SKM-1 (cell line): ENCODE measurements around the gene SUSD1.
"Not testable (repeated sequence)": the region's sequence is repeated elsewhere in the genome, so short reads cannot be mapped to it uniquely, and the experiment has no call there.

Experiments
- DNase-seq: peaks from one replicate; lab custom pipeline; 2025; ENCODE audit not compliant: unreplicated experiment; lab: John Stamatoyannopoulos, UW

Gene SUSD1

DNA sequence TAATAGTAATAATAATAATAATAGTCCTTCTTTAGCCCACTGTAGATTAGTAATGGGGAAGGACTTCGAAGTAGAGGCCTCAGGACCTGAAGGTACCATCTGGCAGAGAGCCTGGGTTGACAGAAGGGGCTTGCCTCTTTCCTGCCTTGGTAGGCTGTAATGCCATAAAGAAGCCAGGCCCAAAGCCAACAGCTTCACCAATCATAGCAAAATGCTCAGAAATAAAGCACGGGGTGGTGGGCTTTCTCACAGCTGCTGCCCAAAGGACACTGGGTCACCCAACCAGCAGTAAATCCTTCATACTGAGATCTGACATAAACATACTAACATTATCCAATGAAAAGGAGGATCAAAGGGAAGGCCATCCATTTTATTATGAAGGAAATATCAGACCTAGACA lies 70.7 kb downstream of the SUSD1 start:
- no peak for DNase-seq

DNA sequence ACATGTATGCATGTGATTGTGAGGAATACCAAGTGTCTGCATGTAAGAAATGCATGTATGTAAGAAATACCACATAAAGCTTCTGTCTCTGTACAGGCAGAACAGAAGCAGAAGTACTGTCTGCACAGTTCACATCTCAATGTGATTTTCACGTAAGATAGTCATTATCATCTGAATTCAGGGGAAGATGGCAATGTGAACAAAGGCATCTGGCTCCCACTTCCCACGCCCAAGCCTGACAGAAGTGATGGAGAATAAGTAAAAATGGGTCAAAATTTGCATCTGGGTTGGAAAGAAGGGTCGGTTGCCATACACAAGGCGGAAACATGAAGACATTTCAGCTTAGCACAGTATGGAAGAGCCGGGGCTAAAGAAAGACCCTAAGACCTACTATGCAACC lies 71.7 kb downstream of the SUSD1 start:
- no peak for DNase-seq

GRCh38 chr9:112097712-112098688 lies 77.1 kb downstream of the SUSD1 start:
- DNase-seq, result peak; percentile 4

DNA sequence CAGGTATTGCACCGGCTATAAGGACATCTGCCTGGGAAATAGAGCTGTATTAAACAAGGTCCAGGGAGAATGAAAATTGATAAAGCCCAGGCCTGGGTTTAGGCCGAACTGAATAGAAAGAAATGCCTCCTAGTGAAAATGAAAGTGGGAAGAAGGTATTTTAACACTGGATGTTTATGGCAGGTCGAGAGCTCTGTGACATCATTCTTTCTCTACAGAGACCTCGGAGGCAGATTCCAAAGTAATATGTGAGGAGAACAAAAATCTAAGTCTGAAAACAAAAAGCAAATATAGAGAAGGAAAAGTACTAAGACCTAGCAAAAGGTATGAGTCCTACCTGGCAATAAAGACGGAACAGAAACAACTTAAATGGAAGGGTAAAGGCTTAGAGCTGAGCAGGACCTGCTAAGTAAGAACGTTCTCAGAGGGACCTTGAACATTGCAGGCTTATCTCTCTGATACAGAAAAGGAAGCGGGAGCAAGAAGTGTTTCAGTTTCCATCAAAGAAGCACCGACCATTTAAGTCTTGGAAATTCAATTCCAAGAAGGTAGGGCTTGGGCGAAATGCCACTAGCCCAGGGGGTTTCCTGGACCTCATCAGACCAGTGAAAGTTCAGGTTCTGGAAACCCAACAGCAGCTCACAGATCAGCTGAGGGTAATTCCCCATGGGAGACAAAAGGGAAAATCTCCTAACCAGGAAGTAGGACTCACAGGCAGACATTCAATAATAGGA lies 80.0 kb downstream of the SUSD1 start:
- DNase-seq, result no peak

- DNase-seq, result no peak
Measured at GRCh38 chr9:112094241-112094640, 80.9 kb downstream of the SUSD1 start.

- no peak for DNase-seq
Measured at GRCh38 chr9:112093870-112094216, 81.3 kb downstream of the SUSD1 start.

GRCh38 chr9:112093147-112093869 lies 81.8 kb downstream of the SUSD1 start:
- no peak for DNase-seq

GRCh38 chr9:112091810-112092209 lies 83.3 kb downstream of the SUSD1 start:
- no peak for DNase-seq

- no peak for DNase-seq
Measured at GRCh38 chr9:112087506-112087905, 87.6 kb downstream of the SUSD1 start.

DNA sequence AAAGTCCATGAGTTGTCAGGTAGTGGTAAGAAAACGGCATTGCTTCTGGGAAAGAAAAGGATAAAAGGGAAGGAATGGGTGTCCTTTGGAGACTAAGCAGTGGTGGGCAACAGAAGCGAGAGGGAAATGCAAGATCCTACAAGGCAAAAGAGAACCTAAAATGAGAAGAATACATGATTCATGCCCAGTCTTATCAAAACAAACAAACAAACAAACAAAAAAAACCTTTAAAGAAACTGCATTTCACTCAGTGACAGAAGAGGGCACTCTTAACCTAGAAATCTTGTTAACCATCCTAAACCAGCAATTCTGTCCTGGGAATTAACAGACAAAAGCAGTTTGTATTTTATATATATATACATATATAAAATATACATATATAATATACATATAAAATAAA lies 88.5 kb downstream of the SUSD1 start:
- DNase-seq, result no peak

DNA sequence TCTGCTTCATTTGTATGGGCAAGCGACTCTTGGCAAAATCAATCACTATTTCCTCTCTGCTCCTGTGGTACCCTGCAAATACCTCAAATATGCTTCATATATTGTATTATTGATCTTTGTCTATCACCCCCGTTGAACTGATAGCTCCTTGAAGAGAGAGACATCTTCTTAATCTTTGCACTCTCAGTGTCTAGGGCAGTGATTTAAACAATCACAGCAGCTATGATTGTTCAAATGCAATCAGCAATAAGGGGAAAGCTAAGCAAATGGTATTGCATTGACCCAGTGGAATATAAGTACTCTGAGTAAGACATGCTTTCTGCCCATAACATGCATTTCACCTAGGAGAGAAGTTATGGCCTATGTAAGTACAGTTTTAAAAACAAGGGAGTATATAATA lies 90.2 kb downstream of the SUSD1 start:
- no peak for DNase-seq

DNA sequence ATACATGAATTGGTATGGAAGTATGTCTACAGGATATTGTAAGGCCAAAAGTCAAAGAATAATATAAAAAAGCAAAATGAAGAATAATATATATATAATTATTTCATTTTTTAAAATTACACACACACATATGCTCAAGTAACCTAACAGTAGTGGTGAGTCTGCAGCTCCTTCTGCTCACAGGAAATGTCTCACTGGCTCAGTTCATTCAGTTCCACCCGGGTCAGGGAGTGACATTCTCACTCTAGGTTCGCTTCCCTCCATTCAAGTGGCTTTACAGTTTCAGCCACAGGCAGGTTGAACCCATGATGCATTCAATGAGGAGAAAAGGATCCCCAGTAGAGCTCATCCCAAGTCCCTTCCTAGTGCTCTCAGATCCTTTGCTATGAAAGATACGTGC lies 90.8 kb downstream of the SUSD1 start:
- DNase-seq, result no peak

DNA sequence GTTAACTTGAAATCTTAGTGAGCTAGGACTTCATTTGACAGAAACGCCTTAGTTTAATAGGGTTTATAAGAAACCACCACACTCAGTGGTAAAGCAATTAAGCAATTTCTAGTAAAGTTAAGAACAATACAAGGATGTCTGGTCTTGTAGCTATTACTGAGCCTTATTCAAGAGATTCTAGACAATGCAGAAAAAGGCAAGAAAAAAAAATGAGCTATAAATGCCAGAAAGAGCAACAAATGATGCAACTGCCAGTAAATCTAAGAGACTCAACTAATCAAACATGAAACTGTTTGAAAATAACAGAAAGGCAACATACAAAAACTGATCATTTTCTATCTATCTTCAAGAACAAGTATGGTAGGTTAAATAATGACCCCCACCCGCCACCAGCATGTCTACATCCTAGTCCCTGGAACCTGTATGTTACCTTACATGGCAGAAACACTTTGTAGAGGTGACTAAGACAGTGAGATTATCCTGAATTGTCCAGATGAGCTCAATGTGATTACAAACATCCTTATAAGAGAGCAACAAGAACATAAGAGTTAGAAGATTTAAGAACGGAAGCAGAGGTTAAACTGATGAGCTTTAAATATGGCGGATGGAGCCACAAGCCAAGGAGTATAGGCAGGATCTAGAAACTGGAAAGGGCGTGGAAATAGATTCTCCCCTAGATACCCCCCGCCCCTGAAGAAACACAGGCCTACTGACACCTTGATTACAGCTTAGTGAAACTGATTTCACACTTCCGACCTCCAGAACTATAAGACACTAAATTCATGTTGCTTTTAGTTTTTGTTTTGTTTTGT lies 93.0 kb downstream of the SUSD1 start:
- DNase-seq, result no peak

DNA sequence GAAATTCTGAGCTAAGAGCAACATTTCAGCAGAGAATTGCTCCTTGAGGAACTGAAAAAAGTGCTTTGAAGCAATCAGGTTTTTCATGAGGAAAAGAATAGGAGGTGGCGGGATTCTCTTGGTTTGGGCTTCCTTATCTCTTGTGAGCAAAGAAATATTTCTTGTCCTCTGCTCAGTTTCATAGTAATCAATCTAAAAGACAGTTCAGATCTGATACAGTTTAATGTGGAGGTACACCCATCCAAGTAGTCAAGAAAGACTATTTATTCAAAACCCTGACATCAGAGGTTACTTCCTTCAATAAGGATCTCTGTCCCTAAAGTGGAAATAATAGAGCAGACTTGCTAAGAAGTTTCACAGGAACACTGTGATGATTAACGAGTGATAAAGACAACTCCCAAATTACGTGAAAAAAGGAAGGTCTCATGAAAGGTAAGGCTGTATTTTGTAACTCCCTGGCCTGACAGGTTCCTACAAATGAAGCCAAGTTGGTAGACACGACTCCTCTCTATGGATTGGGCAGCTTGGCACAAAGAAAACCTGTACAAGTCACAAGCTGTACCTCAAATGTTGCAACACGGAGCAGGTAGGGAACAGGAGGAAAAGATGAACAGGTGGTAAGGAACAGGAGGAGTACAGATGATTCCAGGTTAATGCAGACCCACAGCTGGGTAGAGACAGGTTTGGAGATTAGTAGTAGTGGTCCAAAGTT lies 94.1 kb downstream of the SUSD1 start:
- DNase-seq, result no peak

- no peak for DNase-seq
Measured at GRCh38 chr9:112078432-112078831, 96.7 kb downstream of the SUSD1 start.

GRCh38 chr9:112076814-112077213 lies 98.3 kb downstream of the SUSD1 start:
- no peak for DNase-seq

DNA sequence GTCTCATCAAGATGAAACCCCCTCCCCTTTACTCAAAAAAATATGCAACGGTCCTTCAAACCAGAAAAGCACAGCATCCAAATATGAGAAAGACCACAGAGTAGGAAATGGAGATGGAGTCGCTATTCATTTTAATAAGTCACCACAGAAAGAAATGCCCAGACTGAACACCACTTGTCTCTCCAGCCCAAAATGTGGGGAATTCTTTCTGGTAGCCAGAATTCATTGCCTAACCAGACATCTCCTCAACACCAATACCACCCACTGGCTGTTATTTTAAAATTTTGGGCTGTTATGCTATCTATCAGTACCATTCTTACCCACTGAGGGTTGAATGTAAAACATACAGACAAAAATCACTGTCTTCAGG lies 100.1 kb downstream of the SUSD1 start:
- no peak for DNase-seq

- DNase-seq, result peak; percentile 1
Measured at GRCh38 chr9:112074250-112075008, 100.7 kb downstream of the SUSD1 start.

DNA sequence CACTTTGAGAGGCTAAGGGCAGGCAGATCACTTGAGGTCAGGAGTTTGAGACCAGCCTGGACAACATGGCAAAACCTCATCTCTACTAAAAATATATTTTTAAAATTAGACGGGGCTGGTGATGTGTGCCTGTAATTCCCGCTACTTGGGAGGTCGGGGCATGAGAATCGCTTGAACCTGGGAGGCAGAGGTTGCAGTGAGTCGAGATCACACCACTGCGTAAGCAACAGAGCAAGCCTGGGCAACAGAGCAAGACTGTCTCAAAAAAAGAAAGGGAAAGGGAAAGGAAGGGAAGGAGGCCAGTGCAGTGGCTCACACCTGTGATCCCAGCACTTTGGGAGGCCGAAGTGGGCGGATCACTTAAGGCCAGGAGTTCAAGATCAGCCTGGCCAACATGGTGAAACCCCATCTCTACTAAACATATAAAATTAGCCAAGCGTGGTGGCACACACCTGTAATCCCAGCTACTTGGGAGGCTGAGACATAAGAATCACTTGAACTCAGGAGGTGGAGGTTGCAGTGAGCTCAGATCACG lies 101.4 kb downstream of the SUSD1 start:
- not testable (repeated sequence) for DNase-seq
